ENCODE results near the gene ADNP. TPM values are rescaled to one million over a fixed set of nuclear protein-coding genes. Genes with fewer than 3 reads are reported as not detected.

Gene ADNP
- polyA plus RNA-seq, 3 donors: 1.4 to 16.6 (median 3.3) TPM

GRCh38 chr20:50858525-50858924 is 72.7 kb downstream of the ADNP start:
- H3K36me3 ChIP-seq (replicated peaks in 1 of 2; ENCODE audit: control insufficient read depth in 1 of 2, insufficient read depth in 2 of 2, low read length in 2 of 2): no peaks in the 10 kb centered on the region
- Mint-ChIP-seq H3K27ac (no peak overlapping the region), H3K4me3 (no peak overlapping the region), H3K27me3 (ENCODE audit: low read depth in 3 of 3) (no peaks in the 10 kb centered on the region), H3K9me3 (no peaks in the 10 kb centered on the region), H3K36me3 (no peaks in the 10 kb centered on the region), H3K4me1 (no peaks in the 10 kb centered on the region)
- no peaks in the 10 kb centered on the region for H4K20me1 ChIP-seq (ENCODE audit: insufficient read depth, low read length)
- intact Hi-C loops (cut with micrococcal nuclease): no loop called here
- no CpG with 5 or more reads among the region's 5 CpGs for WGBS (ENCODE audit: insufficient coverage)
- no peaks in the 10 kb centered on the region for H3K79me2 ChIP-seq (ENCODE audit: insufficient read depth, low read length)
- no peaks in the 10 kb centered on the region for H3K4me1 ChIP-seq (ENCODE audit: control insufficient read depth in 1 of 2, insufficient read depth in 2 of 2, low read length in 2 of 2)
- no peak overlapping the region for H3K4me3 ChIP-seq (replicated peaks in 1 of 3; ENCODE audit: low read depth in 2 of 3, low read length in 3 of 3)
- H3K27ac ChIP-seq (ENCODE audit: low read depth in 1 of 2, low read length in 2 of 2): no peak overlapping the region
- no peak overlapping the region for H2AFZ ChIP-seq (ENCODE audit: insufficient read depth, low read depth, low read length, poor library complexity, severe bottlenecking)
- H3K4me2 ChIP-seq (replicated peaks; ENCODE audit: extremely low read depth, low read length, poor library complexity, severe bottlenecking): no peak overlapping the region
- TF ChIP-seq CTCF (IDR thresholded peaks at IDR 0.05): no peak
- DNase-seq: no peak
- H3K27me3 ChIP-seq (ENCODE audit: control insufficient read depth in 2 of 2, insufficient read depth in 2 of 2, low read length in 2 of 2): no peaks in the 10 kb centered on the region
- H3K9ac ChIP-seq (ENCODE audit: insufficient read depth, low read length, poor library complexity, severe bottlenecking): no peak overlapping the region
- H3K9me3 ChIP-seq (replicated peaks in 1 of 2; ENCODE audit: control insufficient read depth in 1 of 2, insufficient read depth in 1 of 2, low read length in 2 of 2): no peaks in the 10 kb centered on the region

GRCh38 chr20:50857348-50857747 is 73.9 kb downstream of the ADNP start:
- no peaks in the 10 kb centered on the region for H3K4me1 Mint-ChIP-seq
- no CpG with 5 or more reads among the region's 7 CpGs for WGBS (ENCODE audit: insufficient coverage)
- H3K36me3 Mint-ChIP-seq: no peaks in the 10 kb centered on the region
- H3K27me3 ChIP-seq (ENCODE audit: control insufficient read depth in 2 of 2, insufficient read depth in 2 of 2, low read length in 2 of 2): no peaks in the 10 kb centered on the region
- no peaks in the 10 kb centered on the region for H3K9me3 ChIP-seq (replicated peaks in 1 of 2; ENCODE audit: control insufficient read depth in 1 of 2, insufficient read depth in 1 of 2, low read length in 2 of 2)
- H4K20me1 ChIP-seq (ENCODE audit: insufficient read depth, low read length): no peaks in the 10 kb centered on the region
- no peak overlapping the region for H2AFZ ChIP-seq (ENCODE audit: insufficient read depth, low read depth, low read length, poor library complexity, severe bottlenecking)
- no peak overlapping the region for H3K4me2 ChIP-seq (replicated peaks; ENCODE audit: extremely low read depth, low read length, poor library complexity, severe bottlenecking)
- H3K27ac ChIP-seq (ENCODE audit: low read depth in 1 of 2, low read length in 2 of 2): no peak overlapping the region
- no peak for TF ChIP-seq CTCF (IDR thresholded peaks at IDR 0.05)
- no peaks in the 10 kb centered on the region for H3K27me3 Mint-ChIP-seq (ENCODE audit: low read depth in 3 of 3)
- no peaks in the 10 kb centered on the region for H3K4me1 ChIP-seq (ENCODE audit: control insufficient read depth in 1 of 2, insufficient read depth in 2 of 2, low read length in 2 of 2)
- H3K9ac ChIP-seq (ENCODE audit: insufficient read depth, low read length, poor library complexity, severe bottlenecking): no peak overlapping the region
- no peaks in the 10 kb centered on the region for H3K9me3 Mint-ChIP-seq
- no peaks in the 10 kb centered on the region for H3K36me3 ChIP-seq (replicated peaks in 1 of 2; ENCODE audit: control insufficient read depth in 1 of 2, insufficient read depth in 2 of 2, low read length in 2 of 2)
- H3K79me2 ChIP-seq (ENCODE audit: insufficient read depth, low read length): no peaks in the 10 kb centered on the region
- DNase-seq: no peak
- no peak overlapping the region for H3K27ac Mint-ChIP-seq
- no peak overlapping the region for H3K4me3 Mint-ChIP-seq
- no peak overlapping the region for H3K4me3 ChIP-seq (replicated peaks in 1 of 3; ENCODE audit: low read depth in 2 of 3, low read length in 3 of 3)
- intact Hi-C loops (cut with micrococcal nuclease): no loop called here
